B cell (primary cell): ENCODE results near the gene MTPN. TPM values are rescaled to one million over a fixed set of nuclear protein-coding genes. Genes with fewer than 3 reads are reported as not detected.

Experiments used
- ATAC-seq: fragments of 200-7000 bp; cut with Tn5 transposase; one replicate; pipeline ENCODE4 v1.10.0; 2021; ENCODE audit warnings: low read depth, mild to moderate bottlenecking, moderate number of reproducible peaks, moderate library complexity
- CTCF ChIA-PET: fragments of 350-600 bp; sonication (Branson Sonifier 250); formaldehyde crosslinking; loops from one replicate; lab custom pipeline; 2021; ENCODE audit warnings: antibody characterized with exemption, inconsistent platforms; lab: Charles Lee
- POLR2A ChIA-PET: fragments of 350-600 bp; sonication (Branson Sonifier 250); formaldehyde crosslinking; loops from one replicate; lab custom pipeline; 2021; ENCODE audit warnings: antibody characterized with exemption; lab: Charles Lee
- DNase-seq: peaks from one replicate; pipeline ENCODE4 v3.0.0; 2013
- H2AFZ ChIP-seq: 2 replicates; pipeline ENCODE4 v1.6.1; 2012; ENCODE audit warnings: mild to moderate bottlenecking, low read depth, low read length; ENCODE audit not compliant: insufficient read depth, poor library complexity, severe bottlenecking
- H3K27ac ChIP-seq, 2 donors: 1 replicate in 1 of 2; 2 replicates in 1 of 2; pipeline ENCODE4 v1.5.1; 2012 to 2013; ENCODE audit warnings: low read length in 2 of 2, mild to moderate bottlenecking in 2 of 2, moderate library complexity in 1 of 2
- H3K27me3 ChIP-seq, 4 experiments: fragments of 200-600 bp in 1 of 4; sonication (generic) in 1 of 4; replicated peaks in 1 of 4; 1 replicate in 2 of 4; 2 replicates in 2 of 4; pipeline versions ENCODE4 v1.6.1 to v1.7.0; 2013 to 2016; ENCODE audit warnings: low read length in 3 of 4, mild to moderate bottlenecking in 2 of 4, mixed read lengths in 1 of 4, moderate library complexity in 1 of 4; ENCODE audit not compliant: insufficient read depth in 4 of 4, control insufficient read depth in 3 of 4; ENCODE audit errors: control extremely low read depth in 1 of 4
- H3K36me3 ChIP-seq, 2 experiments: replicated peaks in 1 of 2; 1 replicate in 1 of 2; 2 replicates in 1 of 2; pipeline versions ENCODE4 v1.6.1 to v1.7.1; 2013; ENCODE audit warnings: low read length in 1 of 2; ENCODE audit not compliant: insufficient read depth in 2 of 2, control insufficient read depth in 1 of 2; ENCODE audit errors: control extremely low read depth in 1 of 2, extremely low read depth in 1 of 2
- H3K4me1 ChIP-seq, 2 donors: fragments of 200-600 bp in 1 of 2; sonication (generic) in 1 of 2; 1 replicate in 1 of 2; 2 replicates in 1 of 2; pipeline versions ENCODE4 v1.5.1 to v1.6.1; 2013 to 2017; ENCODE audit warnings: low read length in 2 of 2; ENCODE audit not compliant: control insufficient read depth in 2 of 2, insufficient read depth in 2 of 2
- H3K4me2 ChIP-seq: replicated peaks from 2 replicates; pipeline ENCODE3; 2012; ENCODE audit warnings: mild to moderate bottlenecking, low read depth, low read length; ENCODE audit not compliant: poor library complexity, severe bottlenecking
- H3K4me3 ChIP-seq, 5 experiments: fragments of 200-600 bp in 1 of 5; sonication (generic) in 1 of 5; 1 replicate in 3 of 5; 2 replicates in 2 of 5; pipeline versions ENCODE4 v1.5.1 to v1.7.0; 2011 to 2016; ENCODE audit warnings: low read length in 4 of 5, mild to moderate bottlenecking in 4 of 5, low read depth in 2 of 5, control low read depth in 1 of 5, moderate library complexity in 1 of 5; ENCODE audit not compliant: insufficient read depth in 1 of 5; ENCODE audit errors: control extremely low read depth in 1 of 5, extremely low read depth in 1 of 5
- H3K79me2 ChIP-seq: fragments of 200-600 bp; sonication (generic); one replicate; pipeline ENCODE4 v1.6.0; 2016; ENCODE audit warnings: low read length; ENCODE audit not compliant: control insufficient read depth, insufficient read depth
- H3K9ac ChIP-seq: fragments of 200-600 bp; sonication (generic); 2 replicates; pipeline ENCODE4 v1.6.1; 2017; ENCODE audit warnings: mild to moderate bottlenecking, low read length, moderate library complexity
- H3K9me3 ChIP-seq, 3 donors: one replicate each; pipeline versions ENCODE4 v1.6.1 to v1.7.1; 2013; ENCODE audit warnings: low read length in 2 of 3; ENCODE audit not compliant: control insufficient read depth in 2 of 3, insufficient read depth in 1 of 3; ENCODE audit errors: control extremely low read depth in 1 of 3
- H4K20me1 ChIP-seq: 2 replicates; pipeline ENCODE4 v1.6.0; 2012; ENCODE audit warnings: mild to moderate bottlenecking, low read length; ENCODE audit not compliant: insufficient read depth, control insufficient read depth, poor library complexity, severe bottlenecking
- H3K27ac Mint-ChIP-seq: one replicate; pipeline ENCODE4 v1.8.0; 2021; ENCODE audit warnings: mixed read lengths
- H3K27me3 Mint-ChIP-seq: one replicate; pipeline ENCODE4 v1.8.0; 2021; ENCODE audit warnings: mixed read lengths
- H3K4me1 Mint-ChIP-seq: one replicate; pipeline ENCODE4 v1.8.0; 2021; ENCODE audit warnings: mixed read lengths
- H3K4me3 Mint-ChIP-seq: one replicate; pipeline ENCODE4 v1.8.0; 2021; ENCODE audit warnings: mixed read lengths
- H3K9me3 Mint-ChIP-seq: one replicate; pipeline ENCODE4 v1.8.0; 2022; ENCODE audit warnings: mixed read lengths; ENCODE audit not compliant: insufficient read depth
- EZH2 ChIP-seq: IDR thresholded peaks from 2 replicates; pipeline ENCODE4 v1.6.1; 2012; ENCODE audit warnings: borderline replicate concordance, low read depth, mild to moderate bottlenecking, moderate library complexity, low read length; ENCODE audit not compliant: insufficient read depth, poor library complexity, severe bottlenecking
- WGBS: methylation state at CpG from one replicate; pipeline ENCODE4 v1.1.5; 2013; ENCODE audit warnings: missing lambda C conversion rate; ENCODE audit not compliant: insufficient coverage; 5-methylcytosine and 5-hydroxymethylcytosine counted together
- intact Hi-C: fragments of 100-400 bp; cut with micrococcal nuclease; formaldehyde crosslinking; loops from one replicate; pipeline ENCODE4 v1.10.0; 2022
- polyA plus RNA-seq: library from polyadenylated mRNA; depleted of rRNA; stranded (reverse); fragments of >200 nt; gene quantifications from 2 replicates; pipeline ENCODE4 v1.2.3, GENCODE V29; 2012
- total RNA-seq, 2 donors: library from RNA; stranded (reverse); fragments of 120-200 nt in 1 of 2; gene quantifications; 1 replicate in 1 of 2; 2 replicates in 1 of 2; pipeline versions ENCODE4 v1.2.3 to v1.2.4, GENCODE V29; 2013 to 2022
- TF ChIP-seq, protein P1 (sequence below): fragments of 200-600 bp; IDR thresholded peaks from one replicate; pipeline ENCODE4 v1.8.0; 2022; ENCODE audit warnings: antibody characterized with exemption, mild to moderate bottlenecking

MTPN gene
- total and polyA plus RNA-seq, 2 donors (not counting 1 experiment from before 2014, with no cell fraction given), result 60.5 to 115 TPM

- DNase-seq, result no peak
- H3K9ac ChIP-seq, result no peak overlapping the region
- H3K9me3 ChIP-seq, result peaks cover 0 to 6% (median 0%) of the 10 kb centered on the region in 3 donors
- no peak overlapping the region for H3K27ac Mint-ChIP-seq
- no peaks in the 10 kb centered on the region for H3K79me2 ChIP-seq
- no peak overlapping the region for H3K4me3 ChIP-seq
- peaks cover 28% of the 10 kb centered on the region for H3K4me1 Mint-ChIP-seq
- H3K4me2 ChIP-seq, result no peak overlapping the region
- H3K27me3 Mint-ChIP-seq, result no peaks in the 10 kb centered on the region
- POLR2A ChIA-PET, result no interaction called here
- H3K9me3 Mint-ChIP-seq, result no peaks in the 10 kb centered on the region
- peaks cover 3 to 15% of the 10 kb centered on the region in 2 experiments for H3K36me3 ChIP-seq
- WGBS, result no CpG with 5 or more reads among the region's 3 CpGs
- ATAC-seq, result no peak
- no peak overlapping the region for H3K4me3 Mint-ChIP-seq
- H3K27ac ChIP-seq, result no peak overlapping the region
- CTCF ChIA-PET, result interaction anchor here (1.2 kb wide), 1 partner anchor 8 kb away, joined by 3 read pairs; no protein-coding TSS in a partner anchor
- peaks cover 4 to 9% of the 10 kb centered on the region in 2 donors for H3K4me1 ChIP-seq
- intact Hi-C loops, result no loop called here
- peaks cover 23% of the 10 kb centered on the region for H4K20me1 ChIP-seq
- no peak for TF ChIP-seq EZH2
- TF ChIP-seq, protein P1, sequence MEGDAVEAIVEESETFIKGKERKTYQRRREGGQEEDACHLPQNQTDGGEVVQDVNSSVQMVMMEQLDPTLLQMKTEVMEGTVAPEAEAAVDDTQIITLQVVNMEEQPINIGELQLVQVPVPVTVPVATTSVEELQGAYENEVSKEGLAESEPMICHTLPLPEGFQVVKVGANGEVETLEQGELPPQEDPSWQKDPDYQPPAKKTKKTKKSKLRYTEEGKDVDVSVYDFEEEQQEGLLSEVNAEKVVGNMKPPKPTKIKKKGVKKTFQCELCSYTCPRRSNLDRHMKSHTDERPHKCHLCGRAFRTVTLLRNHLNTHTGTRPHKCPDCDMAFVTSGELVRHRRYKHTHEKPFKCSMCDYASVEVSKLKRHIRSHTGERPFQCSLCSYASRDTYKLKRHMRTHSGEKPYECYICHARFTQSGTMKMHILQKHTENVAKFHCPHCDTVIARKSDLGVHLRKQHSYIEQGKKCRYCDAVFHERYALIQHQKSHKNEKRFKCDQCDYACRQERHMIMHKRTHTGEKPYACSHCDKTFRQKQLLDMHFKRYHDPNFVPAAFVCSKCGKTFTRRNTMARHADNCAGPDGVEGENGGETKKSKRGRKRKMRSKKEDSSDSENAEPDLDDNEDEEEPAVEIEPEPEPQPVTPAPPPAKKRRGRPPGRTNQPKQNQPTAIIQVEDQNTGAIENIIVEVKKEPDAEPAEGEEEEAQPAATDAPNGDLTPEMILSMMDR, result no peak
- H3K27me3 ChIP-seq, result no peaks in the 10 kb centered on the region
- no peak overlapping the region for H2AFZ ChIP-seq
Observed at GRCh38 chr7:135922263-135922662, 54.9 kb downstream of the MTPN start.

- Histone ChIP-seq H3K79me2 (no peaks in the 10 kb centered on the region), H3K9ac (no peak overlapping the region), H3K27ac (no peak overlapping the region), H3K9me3 (peaks cover 0 to 6% (median 0%) of the 10 kb centered on the region in 3 donors), H3K27me3 (no peaks in the 10 kb centered on the region), H3K36me3 (peaks cover 0 to 2% of the 10 kb centered on the region in 2 experiments), H3K4me1 (peaks cover 4 to 9% of the 10 kb centered on the region in 2 donors), H3K4me2 (no peak overlapping the region), H3K4me3 (no peak overlapping the region), H4K20me1 (peaks cover 6% of the 10 kb centered on the region), H2AFZ (no peak overlapping the region)
- ChIA-PET CTCF (no interaction called here), POLR2A (no interaction called here)
- no peak overlapping the region for H3K4me3 Mint-ChIP-seq
- WGBS, result 42% methylated on average over 6 of the region's 7 CpGs
- DNase-seq (no peak), ATAC-seq (no peak)
- H3K27ac Mint-ChIP-seq, result no peak overlapping the region
- no peaks in the 10 kb centered on the region for H3K9me3 Mint-ChIP-seq
- peaks cover 28% of the 10 kb centered on the region for H3K4me1 Mint-ChIP-seq
- TF ChIP-seq, protein P1, result no peak
- TF ChIP-seq EZH2, result no peak
- no peaks in the 10 kb centered on the region for H3K27me3 Mint-ChIP-seq
- intact Hi-C loops, result no loop called here
Observed at GRCh38 chr7:135920478-135920877, 56.7 kb downstream of the MTPN start.
